GM20431 (cell line): ENCODE data around the gene MREG.

ENCODE experiments used
- in situ Hi-C: fragments of 300-500 bp; cut with MseI, MboI; formaldehyde crosslinking; loops from one replicate; pipeline ENCODE4 v1.15.0; 2020; ENCODE audit warnings: low sequenced_read_pairs; ENCODE audit not compliant: unreplicated experiment

The MREG gene, protein sequence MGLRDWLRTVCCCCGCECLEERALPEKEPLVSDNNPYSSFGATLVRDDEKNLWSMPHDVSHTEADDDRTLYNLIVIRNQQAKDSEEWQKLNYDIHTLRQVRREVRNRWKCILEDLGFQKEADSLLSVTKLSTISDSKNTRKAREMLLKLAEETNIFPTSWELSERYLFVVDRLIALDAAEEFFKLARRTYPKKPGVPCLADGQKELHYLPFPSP

DNA sequence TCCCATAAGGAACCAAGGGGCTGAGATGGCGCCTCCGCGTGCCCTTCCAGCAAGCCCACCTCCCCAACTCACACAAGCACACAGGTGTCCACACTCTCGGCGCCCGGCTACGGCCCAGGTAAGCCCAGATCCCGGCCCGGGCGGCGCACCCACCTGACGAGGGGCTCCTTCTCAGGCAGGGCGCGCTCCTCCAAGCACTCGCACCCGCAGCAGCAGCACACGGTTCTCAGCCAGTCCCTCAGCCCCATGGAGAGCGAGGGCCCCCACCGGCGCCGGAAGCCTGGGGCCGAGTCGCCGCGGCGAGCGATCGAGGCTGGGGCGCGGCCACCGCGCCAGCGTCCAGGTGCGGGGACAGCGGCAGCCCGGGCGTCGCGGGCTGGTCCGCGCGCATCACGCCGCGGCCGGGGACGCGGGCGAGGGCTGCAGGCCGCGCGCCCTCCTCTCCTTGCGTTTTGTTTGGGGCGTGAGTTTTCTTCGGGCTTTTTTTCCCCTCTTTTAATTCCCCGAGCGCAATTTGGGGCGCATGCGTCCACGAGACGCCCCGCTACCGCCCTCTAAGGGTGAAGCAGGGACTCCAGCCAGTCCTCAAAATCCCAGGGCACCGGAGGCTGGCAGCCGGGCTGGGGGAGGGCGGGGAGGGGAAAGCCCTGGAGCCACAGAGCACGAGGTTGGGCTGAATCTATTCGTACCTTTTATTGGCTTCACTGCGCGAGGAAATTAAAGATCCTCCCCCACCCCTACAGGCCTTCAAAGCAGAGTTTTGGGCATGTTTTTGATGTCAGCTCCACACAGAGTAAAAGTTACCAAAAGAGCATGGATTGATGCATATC, at the start of gene MREG:
Gene MREG (minus strand): TSS at position 472 of the 830 bp plus-strand sequence. CDS start 224 bp downstream, at position 248.
- in situ Hi-C loops = no loop called here

DNA sequence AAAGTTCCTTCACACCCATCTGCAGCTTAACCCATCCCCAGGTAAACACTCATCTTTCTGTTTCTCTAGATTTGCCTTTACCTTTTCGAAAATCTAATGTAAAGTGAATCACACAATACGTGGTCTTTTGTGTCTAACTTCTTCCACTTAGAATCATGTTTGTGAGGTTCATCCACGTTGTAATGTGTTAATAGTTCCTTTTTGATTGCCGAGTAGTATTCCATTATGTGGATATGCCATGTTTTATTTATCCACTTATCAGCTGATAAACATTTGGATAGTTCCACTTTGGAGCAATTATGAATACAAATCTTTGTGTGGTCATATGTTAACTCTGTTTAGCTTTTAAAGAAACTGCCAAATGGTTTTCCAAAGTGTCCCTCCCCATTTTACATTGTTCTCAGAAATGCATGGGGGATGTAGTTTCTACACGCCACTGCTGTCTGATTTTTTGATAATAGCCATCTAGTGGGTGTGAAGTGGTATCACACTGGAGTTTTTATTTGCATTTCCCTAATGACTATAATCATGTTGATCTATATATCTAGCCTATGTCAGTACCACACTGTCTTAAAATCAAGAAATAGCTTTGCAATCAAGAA, 46.0 kb upstream of the MREG start:
- in situ Hi-C loops = no loop called here

DNA sequence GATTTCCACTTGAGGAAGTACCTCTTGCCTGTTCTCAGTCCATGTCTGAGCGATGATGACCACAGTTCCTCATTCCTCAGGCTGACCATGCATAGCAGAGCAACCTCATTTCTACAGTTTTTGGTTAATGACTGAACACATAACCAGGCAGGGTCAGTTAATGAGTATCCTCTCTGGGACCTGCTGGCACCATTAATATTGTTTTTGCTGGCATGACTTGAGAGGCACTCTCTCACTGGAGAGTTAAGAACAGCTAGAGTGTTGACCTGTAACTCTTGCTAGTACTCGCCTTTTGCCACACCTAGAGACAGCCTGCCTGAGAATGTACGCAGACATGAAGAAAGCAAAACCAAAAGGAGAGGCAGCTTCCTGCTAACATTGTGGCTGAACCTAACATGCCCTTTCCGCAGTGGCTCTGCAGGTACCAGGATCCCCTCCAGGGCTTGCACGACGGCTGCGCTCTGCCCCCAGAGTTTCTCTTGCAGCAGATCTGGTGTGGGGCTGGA, 44.4 kb upstream of the MREG start:
- in situ Hi-C loops = no loop called here

DNA sequence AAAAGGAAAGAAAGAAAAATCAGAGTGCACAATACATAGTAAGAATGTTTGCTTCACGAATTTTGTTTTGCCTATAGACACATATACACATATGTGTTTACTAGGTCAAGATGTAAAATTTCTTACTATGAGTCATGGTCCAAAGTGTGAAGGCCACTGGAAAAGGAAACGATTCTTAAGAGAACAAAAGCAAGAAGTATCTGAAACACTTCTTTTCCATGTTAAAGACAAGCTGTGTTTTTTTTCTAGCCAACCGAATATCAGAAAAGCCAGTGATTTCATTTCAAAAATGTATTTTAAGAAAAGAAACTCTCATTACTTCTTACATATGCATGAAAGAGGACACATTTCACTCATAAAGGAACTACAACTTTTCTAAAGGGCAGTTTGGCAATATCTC, 43.4 kb upstream of the MREG start:
- in situ Hi-C loops = no loop called here

DNA sequence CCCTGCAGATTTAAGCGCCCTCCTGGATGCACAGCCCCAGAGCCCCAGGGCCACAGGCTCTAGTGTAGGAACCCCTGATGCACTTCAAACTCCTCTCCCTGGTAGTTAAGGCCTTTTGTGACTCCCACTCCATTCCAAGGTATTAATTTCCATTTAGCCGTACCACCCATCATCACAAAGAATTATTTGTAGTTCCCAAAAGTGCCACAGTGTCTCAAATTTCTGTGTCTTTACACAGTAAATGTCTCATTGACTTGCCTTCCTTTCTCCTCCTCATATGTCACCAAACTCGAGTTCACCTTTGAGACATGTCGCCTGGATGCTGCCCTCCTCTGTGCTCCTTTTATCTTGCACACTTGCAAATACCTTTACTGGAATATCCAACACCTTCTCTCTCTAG, 42.3 kb upstream of the MREG start:
- in situ Hi-C loops = no loop called here

DNA sequence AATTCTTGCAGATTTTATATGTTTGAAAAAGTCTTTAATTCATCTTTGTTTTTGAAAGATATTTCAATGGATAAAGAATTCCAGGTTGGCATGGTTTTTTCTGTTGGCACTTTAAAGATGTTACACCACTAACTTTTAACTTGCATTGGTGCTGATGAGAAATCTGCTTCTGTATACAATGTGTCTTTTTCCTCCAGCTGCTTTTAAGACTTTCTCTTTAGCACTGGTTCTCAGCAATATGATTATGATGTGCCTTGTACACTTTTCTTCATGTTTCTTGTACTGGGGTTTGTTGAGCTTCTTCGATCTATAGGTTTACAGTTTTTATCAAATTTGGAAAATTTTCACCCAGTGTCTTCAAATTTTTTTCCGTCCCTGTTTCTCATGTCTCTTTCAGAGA, 39.1 kb upstream of the MREG start:
- in situ Hi-C loops = no loop called here

DNA sequence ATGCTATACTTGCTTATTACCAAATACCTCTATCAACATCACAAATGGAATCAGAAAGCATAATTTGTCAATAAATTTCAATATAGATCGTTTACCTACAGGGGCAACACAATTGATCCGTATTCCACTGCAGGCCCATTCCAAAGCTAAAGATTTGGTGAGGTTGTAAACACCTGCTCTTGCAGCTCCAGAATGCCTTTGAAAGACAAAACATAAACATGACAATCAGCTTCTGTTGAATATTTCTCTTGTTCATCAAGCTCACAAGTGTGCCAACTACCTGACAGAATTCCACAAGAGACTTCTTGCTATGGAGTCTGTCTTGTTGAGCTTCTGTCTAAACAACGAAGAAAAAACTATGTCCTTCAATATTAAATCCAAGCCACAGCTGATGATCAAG, 38.0 kb upstream of the MREG start:
- in situ Hi-C loops = no loop called here

DNA sequence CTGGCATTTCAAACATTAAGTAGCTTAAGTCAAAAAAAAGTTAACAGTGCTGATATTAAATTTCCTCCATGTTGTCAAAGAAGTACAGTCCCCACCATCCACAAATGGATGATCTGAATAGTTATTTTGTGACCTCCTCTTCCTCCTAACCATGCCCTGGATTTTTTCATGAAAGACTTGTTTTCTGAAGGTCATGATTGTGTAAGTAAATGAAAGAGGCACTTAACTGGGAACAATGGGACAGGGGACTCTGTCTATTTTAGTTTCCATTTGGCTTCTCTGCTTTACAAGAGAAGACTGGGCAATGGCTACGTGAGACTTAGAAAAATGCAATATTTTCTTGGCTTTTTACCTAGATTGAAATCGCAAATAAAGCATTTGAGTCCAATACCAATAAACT, 36.1 kb upstream of the MREG start:
- in situ Hi-C loops = no loop called here

DNA sequence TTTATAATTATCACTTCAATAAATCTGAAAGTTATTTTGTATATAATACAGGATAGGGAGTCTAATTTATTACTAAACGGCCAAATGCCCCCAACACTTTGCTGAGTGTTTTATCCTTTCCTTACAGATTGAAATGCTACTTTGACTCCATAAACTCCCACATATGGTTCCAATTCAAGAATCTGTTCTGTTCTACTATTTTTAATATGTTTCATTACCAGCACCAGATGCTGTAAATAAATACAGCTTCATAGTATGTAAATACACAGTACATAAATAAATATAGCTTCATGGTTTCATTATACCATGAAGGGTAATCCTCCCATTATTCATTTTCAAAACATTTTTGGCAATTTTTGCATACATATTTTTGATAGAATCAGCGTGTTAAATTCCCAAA, 34.0 kb upstream of the MREG start:
- in situ Hi-C loops = no loop called here

DNA sequence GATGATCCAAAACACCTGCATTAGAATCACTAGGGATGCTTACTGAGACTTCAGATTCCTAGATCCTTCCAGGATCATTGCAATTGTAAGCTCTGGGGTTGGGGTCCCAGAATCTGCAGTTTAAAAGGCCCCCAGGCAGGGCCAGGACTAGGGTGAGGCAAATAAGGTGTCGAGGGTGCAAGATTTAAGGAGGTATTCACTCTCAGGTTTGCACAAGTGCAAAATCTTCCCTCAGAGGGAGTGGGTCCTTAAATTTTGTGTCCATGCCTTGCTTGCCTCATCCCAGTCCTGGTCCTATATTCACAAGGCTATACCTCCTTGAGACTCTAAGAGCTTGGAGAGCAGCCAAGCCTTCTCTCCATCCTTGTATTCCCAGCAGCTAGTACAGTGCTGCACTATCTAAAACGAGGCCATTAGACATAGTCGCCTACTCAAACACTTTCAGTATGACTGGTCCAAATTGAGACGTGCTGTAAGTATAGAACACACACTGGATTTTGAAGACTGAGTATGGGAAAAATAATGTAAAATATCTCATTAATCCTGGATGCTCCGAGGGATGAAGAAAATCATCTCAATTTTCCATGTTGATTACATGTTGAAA, 31.6 kb upstream of the MREG start:
- in situ Hi-C loops = no loop called here

DNA sequence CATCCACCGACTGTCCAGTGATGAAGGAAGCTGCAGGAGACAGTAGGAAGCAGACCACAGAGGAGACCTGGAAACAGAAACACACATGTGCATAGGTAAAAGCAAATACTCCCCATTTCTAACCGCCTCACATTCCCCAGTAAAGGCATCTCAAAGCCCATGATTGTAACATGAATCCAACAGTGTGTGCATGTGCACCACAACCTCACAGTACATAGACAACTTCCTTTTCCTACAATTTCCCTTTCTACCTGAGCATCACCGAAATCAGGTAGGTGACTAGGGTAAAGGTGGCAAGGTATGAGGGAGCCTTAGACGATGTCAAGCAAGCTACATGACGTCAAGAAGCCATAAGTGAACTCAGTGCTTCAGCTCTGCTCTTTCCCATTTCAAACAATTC, 30.6 kb upstream of the MREG start:
- in situ Hi-C loops = no loop called here

DNA sequence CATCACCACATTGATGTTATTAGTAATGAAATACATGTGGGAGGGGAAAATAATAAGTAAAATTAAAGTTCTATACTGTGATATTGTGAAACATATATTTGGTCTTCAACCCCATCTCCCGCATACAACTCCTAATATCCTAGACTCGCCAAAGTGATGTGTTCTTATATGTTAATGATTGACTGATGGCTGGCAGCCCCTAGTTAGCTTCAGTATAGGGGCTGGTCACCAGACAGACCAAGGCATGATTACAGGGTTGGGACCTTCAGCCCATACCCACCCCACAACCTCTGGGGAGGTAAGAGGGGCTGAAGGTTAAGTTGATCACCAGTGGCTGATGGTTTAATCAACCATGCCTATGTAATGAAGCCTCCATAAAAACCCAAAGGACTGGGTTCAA, 28.1 kb upstream of the MREG start:
- in situ Hi-C loops = no loop called here

DNA sequence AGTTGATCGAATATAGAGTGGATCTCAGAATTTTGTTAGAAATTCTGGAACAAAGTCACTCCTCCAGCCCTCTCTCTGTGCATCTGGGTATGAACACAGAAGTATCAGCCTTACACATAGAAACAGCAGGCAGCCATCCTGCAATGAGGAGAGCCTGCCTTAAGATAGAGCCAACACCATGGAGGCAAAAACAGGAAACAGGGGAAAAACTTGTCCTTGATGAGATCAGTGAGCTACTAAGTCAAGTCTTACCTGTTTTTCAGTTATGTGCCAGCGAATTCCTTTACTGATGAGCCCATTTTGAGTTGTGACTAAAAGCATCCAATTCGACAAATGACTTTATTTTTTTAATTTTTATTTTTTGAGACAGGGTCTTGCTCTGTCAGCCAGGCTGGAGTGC, 26.6 kb upstream of the MREG start:
- in situ Hi-C loops = no loop called here

DNA sequence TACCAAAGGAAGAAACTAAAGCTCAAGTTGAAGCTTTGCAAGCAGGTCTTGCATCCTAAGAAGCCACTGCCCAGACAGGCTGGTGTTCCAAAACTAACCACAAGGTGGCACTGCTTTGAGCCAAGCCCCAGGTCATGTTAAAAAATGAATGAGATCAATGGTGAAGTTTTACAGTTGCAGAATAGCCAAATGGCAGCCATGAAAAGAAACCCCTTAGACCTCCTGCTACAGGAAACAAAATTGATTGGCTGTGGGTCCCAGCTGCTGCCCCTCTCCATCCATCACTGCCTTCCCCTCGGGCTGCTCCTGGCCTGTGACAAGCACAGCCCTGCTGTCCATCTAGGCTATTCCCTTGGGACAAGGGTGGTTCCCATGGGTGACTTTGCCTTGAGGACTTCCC, 20.7 kb upstream of the MREG start:
- in situ Hi-C loops = no loop called here

DNA sequence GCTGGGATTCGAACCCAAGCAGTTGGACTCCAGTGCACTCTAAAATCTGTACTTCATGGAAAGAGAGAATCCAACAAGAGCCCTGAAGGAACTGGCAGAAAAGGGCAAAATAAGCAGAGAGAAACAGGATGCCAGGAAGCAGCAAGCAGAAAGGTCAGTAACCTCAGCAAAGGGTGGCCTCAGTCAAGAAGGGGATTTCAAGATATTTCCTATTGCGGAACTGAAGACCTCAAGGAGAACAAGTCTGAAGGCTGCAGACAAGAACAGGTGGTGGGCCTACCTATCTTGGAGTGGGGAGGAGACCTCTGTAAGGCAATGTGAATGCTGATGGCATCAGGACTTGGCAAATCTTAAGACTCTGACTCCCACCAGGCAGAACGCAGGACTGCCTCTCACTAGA, 20.1 kb upstream of the MREG start:
- in situ Hi-C loops = no loop called here

DNA sequence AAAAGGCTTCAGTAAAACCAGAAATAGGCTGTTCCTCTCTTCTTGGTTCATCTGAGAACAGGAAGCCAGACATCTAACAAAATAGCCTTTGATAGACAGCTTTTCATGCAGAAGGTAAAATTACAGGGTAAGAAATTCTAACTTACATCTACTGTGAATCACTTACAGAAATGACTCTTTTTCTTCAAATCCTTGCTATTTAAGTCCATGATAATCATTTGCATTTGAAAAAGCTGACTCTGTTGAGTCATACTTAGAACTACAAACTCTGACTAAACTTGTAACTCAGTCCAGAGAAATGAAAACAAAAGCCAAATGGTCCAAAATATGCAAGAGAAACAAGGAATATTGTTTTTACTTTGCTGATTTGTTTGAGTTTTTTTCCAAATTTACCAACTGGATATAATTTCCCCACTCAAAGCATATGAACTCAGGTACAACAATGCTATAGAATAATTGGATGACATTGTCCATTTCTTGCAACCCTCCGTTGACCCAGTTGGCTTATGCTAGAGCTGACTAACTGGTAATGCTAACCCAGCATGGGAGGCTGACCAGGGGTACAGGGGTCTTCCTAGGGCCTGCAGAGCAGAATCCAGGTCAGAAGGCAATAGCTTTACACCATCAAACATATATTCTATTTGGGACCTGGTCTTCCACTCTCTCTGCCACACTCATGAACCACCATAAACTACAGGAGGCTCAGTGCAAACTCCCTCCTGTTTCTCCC, 18.8 kb upstream of the MREG start:
- in situ Hi-C loops = no loop called here

DNA sequence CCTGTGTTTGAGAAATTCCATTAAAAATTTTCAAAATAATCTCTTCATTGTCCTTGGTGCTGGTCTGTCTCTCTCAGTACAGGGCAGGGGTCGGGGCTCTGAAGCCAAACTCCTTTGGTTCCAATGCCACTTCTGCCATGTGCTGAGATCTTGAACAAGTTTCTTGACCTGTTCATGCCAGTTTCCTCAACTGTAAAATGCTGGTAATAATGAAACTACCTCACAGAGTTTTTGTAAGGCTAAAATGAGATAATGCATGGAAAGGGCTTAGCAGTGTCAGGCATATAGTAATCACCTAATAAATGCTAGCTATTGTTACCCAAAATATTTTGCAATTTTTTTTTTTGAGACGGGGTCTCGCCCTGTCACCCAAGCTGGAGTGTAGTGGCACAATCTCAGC, 16.9 kb upstream of the MREG start:
- in situ Hi-C loops = no loop called here

DNA sequence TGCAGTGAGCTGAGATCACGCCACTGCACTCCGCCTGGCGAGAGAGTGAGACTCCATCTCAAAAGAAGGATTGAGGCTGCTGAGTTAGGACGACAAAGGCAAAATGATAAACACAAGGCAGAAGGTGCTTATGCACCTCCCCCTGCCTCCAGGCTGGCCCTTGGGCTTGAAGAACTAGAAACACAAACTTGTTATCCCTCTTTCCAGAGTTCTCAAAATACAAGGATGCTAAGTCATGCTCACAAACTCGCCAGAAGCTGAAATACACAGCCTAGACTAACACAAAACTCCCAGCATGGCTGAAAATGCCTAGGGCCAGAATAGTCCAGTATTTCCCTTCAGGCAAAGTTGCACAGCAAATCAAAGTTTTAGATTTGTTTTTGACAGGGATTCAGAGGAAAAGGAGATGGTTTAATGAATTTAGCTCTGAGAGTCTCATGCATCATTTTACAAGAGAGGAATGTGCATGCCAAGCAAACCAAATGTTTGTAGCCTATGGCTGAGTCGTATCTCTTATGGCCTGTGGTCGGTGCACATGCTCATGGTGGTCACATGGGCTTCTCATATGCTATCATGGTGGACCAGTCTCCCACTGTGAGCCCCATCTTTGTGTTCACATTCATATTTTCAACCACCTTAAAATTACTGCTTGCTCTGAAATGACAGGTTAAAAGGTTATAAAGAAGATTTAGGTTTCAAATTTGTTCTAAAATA, 16.2 kb upstream of the MREG start:
- in situ Hi-C loops = loop anchor here (10.0 kb wide), 1 partner anchor 75 kb away; no protein-coding TSS in a partner anchor

DNA sequence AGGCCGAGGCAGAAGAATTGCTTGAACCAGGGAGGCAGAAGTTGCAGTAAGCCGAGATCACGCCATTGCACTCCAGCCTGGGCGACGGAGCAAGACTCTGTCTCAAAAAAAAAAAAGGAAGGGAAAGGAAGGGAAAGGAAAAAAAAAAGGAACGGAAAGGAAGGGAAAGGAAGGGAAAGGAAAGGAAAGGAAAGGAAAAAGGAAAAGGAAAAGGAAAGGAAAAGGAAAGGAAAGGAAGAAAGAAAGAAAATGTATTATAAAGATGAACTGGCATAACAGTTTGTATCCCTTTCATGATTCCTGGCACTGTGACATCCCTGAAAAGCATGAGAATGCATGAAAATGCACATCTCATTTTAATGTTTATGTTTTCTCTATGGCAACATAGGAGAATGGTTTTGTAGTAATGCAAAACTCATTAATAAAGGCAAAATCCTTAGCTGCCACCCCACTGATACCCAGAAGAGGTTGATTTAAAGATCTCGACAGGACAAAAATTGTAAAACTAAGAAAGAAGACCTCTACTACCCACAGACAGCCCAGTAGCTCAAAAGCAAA, 11.5 kb upstream of the MREG start:
- in situ Hi-C loops = loop anchor here (10.0 kb wide), 1 partner anchor 70 kb away; no protein-coding TSS in a partner anchor
